Mesenchymal stem cell (in vitro differentiated cells and primary cell): Measurements from ENCODE around the gene SUSD5.
A peak's percentile ranks its signal among the peaks of the same experiment; 100 is the strongest.

ENCODE experiments used
- DNase-seq: peaks from one replicate; pipeline ENCODE4 v3.0.0-alpha.2; 2013
- H2AFZ ChIP-seq: one replicate; pipeline ENCODE4 v1.6.1; 2013; ENCODE audit warnings: low read depth, mild to moderate bottlenecking, control low read depth, inconsistent platforms, low read length, moderate library complexity
- H2AK5ac ChIP-seq: 2 replicates; pipeline ENCODE4 v1.6.1; 2013; ENCODE audit warnings: low read length, moderate library complexity, mild to moderate bottlenecking, inconsistent platforms; ENCODE audit not compliant: severe bottlenecking
- H2BK120ac ChIP-seq: one replicate; pipeline ENCODE4 v1.6.1; 2013; ENCODE audit warnings: low read depth, mild to moderate bottlenecking, inconsistent platforms, low read length, moderate library complexity
- H2BK12ac ChIP-seq, 2 experiments: one replicate each; pipeline ENCODE4 v1.6.1; 2013; ENCODE audit warnings: inconsistent platforms in 2 of 2, low read length in 2 of 2, mild to moderate bottlenecking in 2 of 2, moderate library complexity in 2 of 2, control low read depth in 1 of 2
- H2BK15ac ChIP-seq: one replicate; pipeline ENCODE4 v1.6.1; 2013; ENCODE audit warnings: mild to moderate bottlenecking, low read depth, inconsistent platforms; ENCODE audit not compliant: poor library complexity, severe bottlenecking
- H2BK5ac ChIP-seq: 2 replicates; pipeline ENCODE4 v1.6.1; 2013; ENCODE audit warnings: low read depth, mild to moderate bottlenecking, low read length, control low read depth, inconsistent platforms; ENCODE audit not compliant: poor library complexity, severe bottlenecking
- H3K14ac ChIP-seq, 2 experiments: one replicate each; pipeline ENCODE4 v1.6.1; 2013; ENCODE audit warnings: inconsistent platforms in 2 of 2, low read length in 2 of 2, control low read depth in 1 of 2, mild to moderate bottlenecking in 1 of 2, moderate library complexity in 1 of 2
- H3K18ac ChIP-seq, 2 experiments: one replicate each; pipeline ENCODE4 v1.6.1; 2013; ENCODE audit warnings: inconsistent platforms in 2 of 2, low read length in 2 of 2, control low read depth in 1 of 2, low read depth in 1 of 2, mild to moderate bottlenecking in 1 of 2
- H3K23ac ChIP-seq, 2 experiments: one replicate each; pipeline ENCODE4 v1.6.1; 2013; ENCODE audit warnings: inconsistent platforms in 2 of 2, low read length in 2 of 2, mild to moderate bottlenecking in 2 of 2, moderate library complexity in 2 of 2, control low read depth in 1 of 2
- H3K27ac ChIP-seq: 2 replicates; pipeline ENCODE4 v1.5.1; 2013; ENCODE audit warnings: mild to moderate bottlenecking, moderate library complexity, low read length, control low read depth, inconsistent platforms; ENCODE audit not compliant: poor library complexity, severe bottlenecking
- H3K27me3 ChIP-seq, 2 experiments: 2 replicates each; pipeline versions ENCODE4 v1.6.1 to v1.7.0; 2013; ENCODE audit warnings: low read length in 2 of 2, mild to moderate bottlenecking in 2 of 2, moderate library complexity in 2 of 2, control low read depth in 1 of 2, inconsistent platforms in 1 of 2; ENCODE audit not compliant: control insufficient read depth in 1 of 2, insufficient read depth in 1 of 2
- H3K36me3 ChIP-seq, 2 experiments: 2 replicates each; pipeline versions ENCODE4 v1.6.1 to v1.7.0; 2013; ENCODE audit warnings: low read length in 2 of 2, control low read depth in 1 of 2, inconsistent platforms in 1 of 2, low read depth in 1 of 2, mild to moderate bottlenecking in 1 of 2; ENCODE audit not compliant: insufficient read depth in 2 of 2, control insufficient read depth in 1 of 2
- H3K4ac ChIP-seq, 2 experiments: one replicate each; pipeline ENCODE4 v1.6.1; 2013; ENCODE audit warnings: inconsistent platforms in 2 of 2, low read length in 2 of 2, mild to moderate bottlenecking in 2 of 2, moderate library complexity in 2 of 2, control low read depth in 1 of 2, low read depth in 1 of 2
- H3K4me1 ChIP-seq: 2 replicates; pipeline ENCODE4 v1.6.1; 2013; ENCODE audit warnings: low read depth, low read length, control low read depth; ENCODE audit not compliant: control insufficient read depth, insufficient read depth
- H3K4me2 ChIP-seq: 2 replicates; pipeline ENCODE4 v1.6.1; 2013; ENCODE audit warnings: low read length, mild to moderate bottlenecking, inconsistent platforms; ENCODE audit not compliant: poor library complexity, severe bottlenecking
- H3K4me3 ChIP-seq, 2 experiments: 2 replicates each; pipeline versions ENCODE4 v1.5.1 to v1.7.0; 2013; ENCODE audit warnings: low read length in 2 of 2, mild to moderate bottlenecking in 2 of 2, control low read depth in 1 of 2, low read depth in 1 of 2; ENCODE audit not compliant: insufficient read depth in 1 of 2
- H3K79me1 ChIP-seq: replicated peaks from 2 replicates; pipeline ENCODE4 v1.6.1; 2013; ENCODE audit warnings: mild to moderate bottlenecking, control low read depth, low read length, inconsistent platforms; ENCODE audit not compliant: poor library complexity, severe bottlenecking
- H3K9ac ChIP-seq: 2 replicates; pipeline ENCODE4 v1.7.0; 2013; ENCODE audit warnings: mild to moderate bottlenecking, low read length, moderate library complexity
- H3K9me3 ChIP-seq: 2 replicates; pipeline ENCODE4 v1.7.0; 2013; ENCODE audit warnings: mild to moderate bottlenecking, low read length; ENCODE audit not compliant: control insufficient read depth
- H4K8ac ChIP-seq: one replicate; pipeline ENCODE4 v1.6.1; 2013; ENCODE audit warnings: inconsistent platforms, mild to moderate bottlenecking, low read length, moderate library complexity
- H4K91ac ChIP-seq: one replicate; pipeline ENCODE4 v1.6.1; 2013; ENCODE audit warnings: mild to moderate bottlenecking, low read length, inconsistent platforms
- WGBS: methylation state at CpG from one replicate; pipeline ENCODE4 v1.1.7; 2013; ENCODE audit warnings: mixed read lengths; 5-methylcytosine and 5-hydroxymethylcytosine counted together

Gene SUSD5

DNA sequence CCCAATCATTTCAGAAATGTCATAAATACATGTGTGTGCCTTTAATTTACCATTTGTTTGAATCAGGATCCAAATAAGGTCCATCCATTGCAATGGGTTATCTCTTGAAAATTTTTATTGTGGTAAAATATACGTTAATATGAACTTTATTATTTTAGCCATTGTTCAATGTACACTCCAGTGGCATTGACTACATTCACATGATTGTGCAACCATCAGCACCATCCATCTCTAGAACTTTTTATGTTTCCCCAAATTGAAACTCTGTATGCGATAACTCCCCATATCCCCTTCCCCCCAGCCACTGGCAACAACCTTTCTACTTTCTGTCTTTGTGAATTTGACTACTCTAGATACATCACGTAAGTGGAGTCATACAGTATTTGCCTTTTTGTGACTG lies 92.8 kb downstream of the SUSD5 start:
- no peak overlapping the region for H2BK15ac ChIP-seq
- H4K91ac ChIP-seq: no peak overlapping the region
- H3K18ac ChIP-seq: no peak overlapping the region
- no peak overlapping the region for H3K9ac ChIP-seq
- H3K27ac ChIP-seq: no peak overlapping the region
- no peak overlapping the region for H2BK5ac ChIP-seq
- H3K4ac ChIP-seq: no peak overlapping the region
- H2AK5ac ChIP-seq: no peak overlapping the region
- no peaks in the 10 kb centered on the region for H3K9me3 ChIP-seq
- no peak overlapping the region for H3K14ac ChIP-seq
- H3K4me1 ChIP-seq: no peaks in the 10 kb centered on the region
- H3K36me3 ChIP-seq: peaks cover 25 to 75% of the 10 kb centered on the region in 2 experiments
- H2AFZ ChIP-seq: no peak overlapping the region
- no peak overlapping the region for H3K4me3 ChIP-seq
- no peak overlapping the region for H3K4me2 ChIP-seq
- no peak overlapping the region for H3K23ac ChIP-seq
- DNase-seq: no peak
- H2BK12ac ChIP-seq: no peak overlapping the region
- H2BK120ac ChIP-seq: no peak overlapping the region
- H3K27me3 ChIP-seq: no peaks in the 10 kb centered on the region
- WGBS: 99% methylated on average over 3 of the region's 3 CpGs
- peaks cover 15% of the 10 kb centered on the region for H3K79me1 ChIP-seq
- no peak overlapping the region for H4K8ac ChIP-seq

DNA sequence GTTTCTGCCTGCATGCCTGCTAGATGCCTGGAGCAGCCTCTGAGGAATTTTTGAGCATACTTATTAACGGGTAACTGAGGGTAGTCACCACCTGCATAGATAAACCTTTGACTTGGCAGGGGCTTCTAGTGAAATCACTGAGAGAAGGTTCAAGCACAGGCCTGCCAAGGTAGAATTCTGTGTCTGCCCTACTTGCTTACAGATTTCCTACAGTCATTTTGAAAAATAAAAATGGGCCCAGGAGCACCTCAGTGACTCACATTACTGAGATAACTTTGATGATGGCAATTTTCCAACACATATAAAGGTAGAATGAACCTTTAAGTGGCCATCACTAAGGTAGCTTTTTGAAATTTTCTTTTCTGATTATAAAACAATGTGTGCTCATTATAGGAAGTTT lies 94.0 kb downstream of the SUSD5 start:
- Histone ChIP-seq H3K4me1 (no peaks in the 10 kb centered on the region), H3K27ac (no peak overlapping the region), H3K4me3 (no peak overlapping the region), H2BK12ac (no peak overlapping the region), H3K9ac (no peak overlapping the region), H2BK120ac (no peak overlapping the region), H2AFZ (no peak overlapping the region), H2AK5ac (no peak overlapping the region), H4K8ac (no peak overlapping the region), H3K36me3 (peaks cover 20 to 74% of the 10 kb centered on the region in 2 experiments), H3K23ac (no peak overlapping the region), H3K4ac (no peak overlapping the region), H3K18ac (no peak overlapping the region), H2BK5ac (no peak overlapping the region), H3K14ac (no peak overlapping the region), H4K91ac (no peak overlapping the region), H3K4me2 (no peak overlapping the region), H3K9me3 (no peaks in the 10 kb centered on the region), H3K27me3 (no peaks in the 10 kb centered on the region), H3K79me1 (peaks cover 16% of the 10 kb centered on the region), H2BK15ac (no peak overlapping the region)
- DNase-seq: no peak
- 80% methylated on average over 1 of the region's 1 CpG for WGBS

DNA sequence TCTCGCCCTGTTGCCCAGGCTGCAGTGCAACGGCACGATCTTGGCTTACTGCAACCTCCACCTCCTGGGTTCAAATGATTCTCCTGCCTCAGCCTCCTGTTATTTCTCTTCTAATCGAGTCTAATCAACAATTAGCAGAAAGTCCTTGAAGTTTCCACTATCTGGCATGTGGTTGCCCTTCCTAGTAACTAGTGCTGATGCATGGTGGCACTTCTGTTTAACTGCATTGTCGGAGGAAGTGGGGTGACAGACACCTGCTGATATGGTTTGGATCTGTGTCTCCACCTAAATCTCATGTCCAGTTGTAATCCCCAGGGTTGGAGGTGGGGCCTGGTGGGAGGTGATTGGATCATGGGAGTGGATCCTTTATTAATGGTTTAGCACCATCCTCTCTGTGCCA lies 95.6 kb downstream of the SUSD5 start:
- Histone ChIP-seq H3K36me3 (peaks cover 20 to 75% of the 10 kb centered on the region in 2 experiments), H2BK120ac (no peak overlapping the region), H4K91ac (no peak overlapping the region), H3K9me3 (no peaks in the 10 kb centered on the region), H3K79me1 (peaks cover 18% of the 10 kb centered on the region), H2AFZ (no peak overlapping the region), H3K9ac (no peak overlapping the region), H3K4ac (no peak overlapping the region), H3K4me2 (no peak overlapping the region), H4K8ac (no peak overlapping the region), H3K18ac (no peak overlapping the region), H3K4me3 (no peak overlapping the region), H3K14ac (no peak overlapping the region), H2AK5ac (no peak overlapping the region), H2BK15ac (no peak overlapping the region), H3K4me1 (no peaks in the 10 kb centered on the region), H2BK5ac (no peak overlapping the region), H2BK12ac (no peak overlapping the region), H3K27me3 (no peaks in the 10 kb centered on the region), H3K23ac (no peak overlapping the region), H3K27ac (no peak overlapping the region)
- WGBS: 96% methylated on average over 5 of the region's 5 CpGs
- DNase-seq: no peak

DNA sequence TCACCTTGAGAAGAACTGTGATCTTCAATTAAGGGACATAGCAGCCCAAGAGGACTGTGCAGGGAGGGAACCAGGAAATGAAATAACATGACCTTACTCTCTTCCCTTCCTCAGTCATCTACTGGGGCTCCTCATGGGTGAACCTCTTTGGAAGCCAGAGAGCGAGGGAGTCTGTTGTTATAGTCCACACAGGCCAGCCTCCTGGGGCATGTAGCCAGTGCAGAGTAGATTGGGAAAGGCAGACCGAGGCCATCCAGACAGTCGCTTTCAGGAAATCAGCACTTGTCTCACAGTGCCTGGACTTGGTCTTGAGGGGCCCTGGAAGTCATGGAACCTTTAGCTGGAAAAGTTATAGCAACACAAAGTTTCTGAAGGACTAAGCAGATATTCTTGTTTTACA lies 98.7 kb downstream of the SUSD5 start:
- no peak overlapping the region for H3K14ac ChIP-seq
- no peaks in the 10 kb centered on the region for H3K27me3 ChIP-seq
- H4K91ac ChIP-seq: no peak overlapping the region

More for the DNA sequence above, 98.7 kb downstream of the SUSD5 start:
- peak overlapping the region in 1 of 2 experiments; percentile 45 for H2BK12ac ChIP-seq
- no peak overlapping the region for H3K18ac ChIP-seq
- no peak overlapping the region for H4K8ac ChIP-seq
- no peak overlapping the region for H2AK5ac ChIP-seq
- H3K9me3 ChIP-seq: no peaks in the 10 kb centered on the region
- H3K36me3 ChIP-seq: peaks cover 20 to 59% of the 10 kb centered on the region in 2 experiments
- H3K4ac ChIP-seq: no peak overlapping the region
- no peak overlapping the region for H2AFZ ChIP-seq
- no peak overlapping the region for H3K4me3 ChIP-seq
- H3K9ac ChIP-seq: no peak overlapping the region
- no peak overlapping the region for H3K23ac ChIP-seq
- H3K4me2 ChIP-seq: no peak overlapping the region
- H2BK120ac ChIP-seq: no peak overlapping the region
- H2BK5ac ChIP-seq: no peak overlapping the region
- H3K4me1 ChIP-seq: peaks cover 5% of the 10 kb centered on the region
- peaks cover 25% of the 10 kb centered on the region for H3K79me1 ChIP-seq
- H3K27ac ChIP-seq: no peak overlapping the region
- WGBS: 50% methylated on average over 3 of the region's 3 CpGs
- DNase-seq: no peak
- no peak overlapping the region for H2BK15ac ChIP-seq
